Fibroblast of lung (primary cell): ENCODE results near the gene CDKN2D. TPM values are rescaled to one million over a fixed set of nuclear protein-coding genes. Genes with fewer than 3 reads are reported as not detected.

Source experiments
- DNase-seq, 2 donors: peaks; one replicate each; pipeline versions ENCODE4 v3.0.0 to v3.0.0-alpha.2; 2010; ENCODE audit warnings: low read depth in 2 of 2
- H2AFZ ChIP-seq: 2 replicates; pipeline ENCODE4 v1.5.1; 2012; ENCODE audit warnings: low read length, control low read depth, inconsistent platforms
- H3K27ac ChIP-seq: 2 replicates; pipeline ENCODE4 v1.5.1; 2011; ENCODE audit warnings: low read length, control low read depth; ENCODE audit not compliant: insufficient read depth
- H3K27me3 ChIP-seq: 2 replicates; pipeline ENCODE4 v1.5.1; 2011; ENCODE audit warnings: mild to moderate bottlenecking, low read length; ENCODE audit not compliant: control insufficient read depth, insufficient read depth
- H3K36me3 ChIP-seq: 2 replicates; pipeline ENCODE4 v1.5.1; 2011; ENCODE audit warnings: low read length; ENCODE audit not compliant: control insufficient read depth, insufficient read depth
- H3K4me1 ChIP-seq: 2 replicates; pipeline ENCODE4 v1.5.1; 2011; ENCODE audit warnings: low read length; ENCODE audit not compliant: control insufficient read depth, insufficient read depth; ENCODE audit errors: extremely low read depth
- H3K4me2 ChIP-seq: 2 replicates; pipeline ENCODE4 v1.5.1; 2011; ENCODE audit warnings: low read length, control low read depth; ENCODE audit not compliant: insufficient read depth; ENCODE audit errors: extremely low read depth
- H3K4me3 ChIP-seq, 4 experiments: fragments of 200-600 bp in 1 of 4; sonication (generic) in 1 of 4; replicated peaks in 1 of 4; 2 replicates each; pipeline ENCODE4 v1.5.1; 2011 to 2016; ENCODE audit warnings: low read length in 4 of 4, low read depth in 3 of 4, mild to moderate bottlenecking in 3 of 4, control low read depth in 2 of 4, inconsistent platforms in 1 of 4, mixed read lengths in 1 of 4; ENCODE audit not compliant: insufficient read depth in 1 of 4; ENCODE audit errors: control extremely low read depth in 1 of 4
- H3K79me2 ChIP-seq: 2 replicates; pipeline ENCODE4 v1.5.1; 2012; ENCODE audit warnings: mild to moderate bottlenecking, low read length, inconsistent platforms; ENCODE audit not compliant: control insufficient read depth, insufficient read depth
- H3K9ac ChIP-seq: 2 replicates; pipeline ENCODE4 v1.5.1; 2011; ENCODE audit warnings: mild to moderate bottlenecking, low read length, control low read depth; ENCODE audit not compliant: insufficient read depth
- H3K9me3 ChIP-seq: 2 replicates; pipeline ENCODE4 v1.5.1; 2012; ENCODE audit warnings: low read depth, low read length; ENCODE audit not compliant: control insufficient read depth, insufficient read depth
- H4K20me1 ChIP-seq: 2 replicates; pipeline ENCODE4 v1.5.1; 2011; ENCODE audit warnings: low read length; ENCODE audit not compliant: control insufficient read depth, insufficient read depth; ENCODE audit errors: extremely low read depth
- CTCF ChIP-seq, 2 donors: IDR thresholded peaks in 1 of 2; conservative IDR thresholded peaks in 1 of 2; 1 replicate in 1 of 2; 2 replicates in 1 of 2; pipeline ENCODE4 v1.5.1; 2011 to 2012; ENCODE audit warnings: low read length in 2 of 2, control low read depth in 1 of 2, inconsistent platforms in 1 of 2, low read depth in 1 of 2, mild to moderate bottlenecking in 1 of 2
- EZH2 ChIP-seq: IDR thresholded peaks from 2 replicates; pipeline ENCODE4 v1.5.1; 2012; ENCODE audit warnings: low read length, control low read depth, mild to moderate bottlenecking; ENCODE audit errors: missing control alignments
- polyA plus RNA-seq, 2 donors: library from polyadenylated mRNA; depleted of rRNA in 1 of 2; stranded (reverse) in 1 of 2; unstranded in 1 of 2; fragments of >200 nt; gene quantifications; 2 replicates each; pipeline ENCODE4 v1.2.1, GENCODE V29; 2011 to 2012; ENCODE audit warnings: missing spikeins in 1 of 2
- total RNA-seq: library from RNA; depleted of rRNA; stranded (reverse); fragments of >200 nt; gene quantifications from 2 replicates; pipeline ENCODE4 v1.2.1, GENCODE V29; 2014

CDKN2D gene
- total and polyA plus RNA-seq, 2 donors (not counting 1 experiment from before 2014, with no cell fraction given), result 9.7 to 10.7 TPM

GRCh38 chr19:10612499-10613119, 43.8 kb upstream of the CDKN2D start:
- DNase-seq, result peak; percentile 19 to 38
- Histone ChIP-seq H3K4me1 (peaks cover 11% of the 10 kb centered on the region), H3K9ac (no peak overlapping the region), H3K4me2 (peak overlapping the region; percentile 52), H4K20me1 (no peaks in the 10 kb centered on the region), H3K9me3 (no peaks in the 10 kb centered on the region), H2AFZ (peak overlapping the region; percentile 20), H3K27me3 (no peaks in the 10 kb centered on the region), H3K36me3 (no peaks in the 10 kb centered on the region), H3K27ac (peak overlapping the region; percentile 43), H3K4me3 (no peak overlapping the region), H3K79me2 (peaks cover 10% of the 10 kb centered on the region)
- no peak for TF ChIP-seq CTCF (conservative IDR thresholded peaks at IDR 0.05 in 1 of 2, IDR thresholded peaks at IDR 0.05 in 1 of 2; ENCODE audit: low read depth in 1 of 2, low read length in 2 of 2)
- TF ChIP-seq EZH2, result no peak

GRCh38 chr19:10611907-10612306, 43.1 kb upstream of the CDKN2D start:
- no peak overlapping the region for H3K27ac ChIP-seq
- H3K36me3 ChIP-seq, result no peaks in the 10 kb centered on the region
- H3K27me3 ChIP-seq, result no peaks in the 10 kb centered on the region
- no peak overlapping the region for H2AFZ ChIP-seq
- DNase-seq, result no peak
- H3K4me3 ChIP-seq, result no peak overlapping the region
- no peak overlapping the region for H3K4me2 ChIP-seq
- H3K9me3 ChIP-seq, result no peaks in the 10 kb centered on the region
- no peaks in the 10 kb centered on the region for H4K20me1 ChIP-seq
- peaks cover 10% of the 10 kb centered on the region for H3K79me2 ChIP-seq
- peaks cover 6% of the 10 kb centered on the region for H3K4me1 ChIP-seq
- TF ChIP-seq CTCF (conservative IDR thresholded peaks at IDR 0.05 in 1 of 2, IDR thresholded peaks at IDR 0.05 in 1 of 2; ENCODE audit: low read depth in 1 of 2, low read length in 2 of 2), result no peak
- H3K9ac ChIP-seq, result no peak overlapping the region

DNA sequence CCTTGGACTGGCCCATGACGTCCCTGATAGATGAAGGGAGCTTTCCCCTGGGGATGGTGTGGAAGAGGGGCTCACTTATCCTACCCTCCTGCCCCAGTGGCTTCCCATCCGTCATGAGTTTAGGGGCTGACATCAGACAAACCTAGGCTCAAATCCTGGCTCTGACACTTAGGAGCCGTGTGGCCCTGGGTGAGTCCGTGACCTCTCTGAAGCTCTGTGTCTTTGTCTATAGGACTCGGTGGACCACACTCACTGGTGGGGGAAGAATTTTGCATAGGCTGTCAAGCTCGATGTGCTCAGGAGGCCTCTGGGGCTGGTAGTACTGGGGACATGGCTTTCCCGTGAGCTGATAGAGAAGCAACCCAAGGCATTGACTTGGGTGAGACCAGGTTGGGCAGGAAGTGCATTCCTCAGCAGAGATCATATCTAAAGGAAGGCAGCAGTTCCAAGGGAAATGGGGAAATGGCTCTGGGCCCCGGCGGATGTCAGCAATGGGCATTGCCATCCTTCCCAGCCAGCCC, 35.7 kb upstream of the CDKN2D start:
- TF ChIP-seq CTCF (conservative IDR thresholded peaks at IDR 0.05 in 1 of 2, IDR thresholded peaks at IDR 0.05 in 1 of 2; ENCODE audit: low read depth in 1 of 2, low read length in 2 of 2) (no peak), EZH2 (no peak)
- peaks cover 6% of the 10 kb centered on the region for H3K4me1 ChIP-seq
- H3K27me3 ChIP-seq, result peaks cover 5% of the 10 kb centered on the region
- H3K27ac ChIP-seq, result peak overlapping the region; percentile 77
- no peak overlapping the region for H2AFZ ChIP-seq
- H3K9ac ChIP-seq, result no peak overlapping the region
- H3K4me3 ChIP-seq, result peak overlapping the region in 1 of 4 experiments; percentile 22
- H4K20me1 ChIP-seq, result no peaks in the 10 kb centered on the region
- DNase-seq, result no peak
- peaks cover 23% of the 10 kb centered on the region for H3K79me2 ChIP-seq
- H3K4me2 ChIP-seq, result no peak overlapping the region
- H3K9me3 ChIP-seq, result no peaks in the 10 kb centered on the region
- H3K36me3 ChIP-seq, result no peaks in the 10 kb centered on the region
